DMS53 treated with DMSO at 0.1 percent for 48 hours (cell line): ENCODE measurements around the gene AICDA.
A peak's percentile ranks its signal among the peaks of the same experiment; 100 is the strongest.
"Not testable (repeated sequence)": the region's sequence is repeated elsewhere in the genome, so short reads cannot be mapped to it uniquely, and the experiment has no call there.

Experiments used
- DNase-seq: peaks from one replicate; lab custom pipeline; 2025; ENCODE audit not compliant: unreplicated experiment; lab: John Stamatoyannopoulos, UW

Gene AICDA

DNA sequence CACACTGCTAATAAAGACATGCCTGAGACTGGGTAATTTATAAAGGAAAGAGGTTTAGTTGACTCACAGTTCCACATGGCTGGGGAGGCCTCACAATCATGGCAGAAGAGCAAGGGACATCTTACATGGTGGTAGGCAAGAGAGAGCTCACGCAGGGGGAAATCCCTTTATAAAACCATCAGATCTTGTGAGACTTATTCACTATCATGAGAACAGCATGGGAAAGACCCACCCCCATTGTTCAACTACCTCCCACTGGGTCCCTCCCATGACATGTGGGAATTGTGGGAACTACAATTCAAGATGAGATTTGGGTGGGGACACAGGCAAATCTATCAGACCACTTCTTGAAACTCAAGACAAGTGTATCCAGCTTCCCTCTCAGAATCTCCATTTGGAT lies 1.2 kb upstream of the AICDA start:
- not testable (repeated sequence) for DNase-seq

GRCh38 chr12:8609061-8609570 lies 3.5 kb downstream of the AICDA start:
- peak; percentile 75 for DNase-seq

- DNase-seq = no peak
Measured at GRCh38 chr12:8606890-8607289, 5.8 kb downstream of the AICDA start.

DNA sequence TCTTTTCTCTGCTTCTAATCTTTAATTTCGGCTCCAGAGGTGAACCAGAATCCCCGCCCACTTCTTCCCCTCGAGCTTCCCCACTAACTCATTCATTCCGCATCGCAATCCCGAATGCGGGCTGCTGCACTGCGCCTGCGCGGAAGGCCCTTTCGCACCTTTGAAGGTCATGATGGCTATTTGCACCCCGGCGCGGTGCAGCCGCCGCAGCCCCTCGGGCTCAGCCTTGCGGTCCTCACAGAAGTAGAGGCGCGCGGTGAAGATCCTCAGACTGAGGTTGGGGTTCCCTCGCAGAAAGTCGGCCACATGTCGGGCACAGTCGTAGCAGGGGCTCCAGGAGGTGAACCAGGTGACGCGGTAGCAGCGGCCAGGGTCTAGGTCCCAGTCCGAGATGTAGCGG lies 7.6 kb downstream of the AICDA start:
- DNase-seq = no peak

DNA sequence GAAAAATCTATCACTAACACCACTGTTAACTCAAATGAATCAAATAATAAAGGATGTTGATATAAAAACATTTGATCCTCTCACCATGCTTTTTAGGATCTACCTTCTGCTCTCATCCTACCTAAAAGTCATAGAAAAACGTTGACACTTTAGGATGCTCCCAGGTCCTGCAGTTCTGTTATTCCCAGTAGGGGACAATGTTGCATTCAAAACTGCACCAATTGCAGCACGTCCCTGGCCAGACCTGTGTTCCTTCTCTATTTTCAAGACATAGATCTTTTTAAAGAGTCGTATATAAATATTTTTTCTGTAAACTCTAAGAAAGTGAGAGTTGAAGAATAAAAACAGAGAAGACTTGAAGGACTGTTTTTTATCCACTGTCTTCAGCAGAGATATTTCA lies 8.8 kb downstream of the AICDA start:
- no peak for DNase-seq

GRCh38 chr12:8603286-8603685 lies 9.4 kb downstream of the AICDA start:
- DNase-seq = no peak

GRCh38 chr12:8596561-8596960 lies 16.1 kb downstream of the AICDA start:
- DNase-seq = no peak

DNA sequence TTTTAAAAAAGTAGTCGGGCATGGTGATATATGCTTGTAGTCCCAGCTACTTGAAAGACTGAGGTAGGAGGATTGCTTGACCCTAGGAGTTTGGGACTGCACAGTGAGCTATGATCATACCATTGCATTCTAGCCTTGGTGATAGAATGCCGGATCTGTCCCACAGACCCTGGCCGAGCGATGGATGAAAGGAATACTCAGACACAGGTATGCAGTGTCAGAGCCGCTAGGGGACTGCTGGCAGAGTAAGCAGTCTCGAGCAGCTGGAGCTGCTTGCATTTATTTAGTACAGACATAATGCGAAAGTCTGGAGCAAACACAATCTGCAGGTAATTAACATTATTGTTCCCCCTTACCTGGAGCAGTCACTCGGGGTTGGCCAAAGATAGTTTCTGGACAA lies 18.6 kb downstream of the AICDA start:
- DNase-seq = no peak

- no peak for DNase-seq
Measured at GRCh38 chr12:8593246-8593645, 19.4 kb downstream of the AICDA start.

GRCh38 chr12:8590842-8591545 lies 21.7 kb downstream of the AICDA start:
- no peak for DNase-seq

DNA sequence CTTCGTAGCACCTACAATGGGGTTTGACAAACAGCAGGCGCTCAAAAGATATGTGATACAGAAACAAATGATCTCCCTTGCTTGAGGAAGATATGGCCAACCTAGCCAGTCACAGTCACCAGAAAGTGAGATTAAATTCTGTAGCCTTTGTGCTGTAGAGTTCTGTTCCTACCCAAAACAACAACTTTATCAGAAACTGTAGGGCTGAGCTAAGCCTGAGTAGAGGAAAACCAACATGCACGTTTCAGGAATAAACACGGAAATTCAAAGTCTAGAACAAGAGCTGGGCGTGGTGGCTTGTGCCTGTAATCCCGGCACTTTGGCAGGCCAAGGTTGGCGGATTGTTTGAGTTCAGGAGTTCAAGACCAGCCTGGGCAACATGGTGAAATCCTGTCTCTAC lies 23.0 kb downstream of the AICDA start:
- no peak for DNase-seq

GRCh38 chr12:8584478-8584877 lies 28.2 kb downstream of the AICDA start:
- not testable (repeated sequence) for DNase-seq

DNA sequence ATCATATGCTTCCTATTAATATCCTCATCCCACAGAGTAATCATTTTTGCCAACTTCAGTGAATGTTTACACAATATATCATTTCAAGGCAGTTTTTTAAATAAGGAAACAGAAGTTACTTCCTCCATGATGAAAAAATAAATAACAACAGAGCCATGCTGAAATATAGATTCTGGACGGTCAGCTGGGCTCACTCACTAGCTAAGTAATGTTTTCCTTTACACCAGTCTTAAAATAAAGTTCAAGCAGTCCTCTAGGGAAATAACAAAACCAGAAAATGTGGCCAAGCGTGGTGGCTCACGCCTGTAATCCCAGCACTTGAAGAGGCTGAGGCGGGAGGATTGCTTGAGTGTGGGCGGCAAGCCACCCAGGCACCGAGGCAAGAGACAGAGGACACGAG lies 28.7 kb downstream of the AICDA start:
- no peak for DNase-seq

DNA sequence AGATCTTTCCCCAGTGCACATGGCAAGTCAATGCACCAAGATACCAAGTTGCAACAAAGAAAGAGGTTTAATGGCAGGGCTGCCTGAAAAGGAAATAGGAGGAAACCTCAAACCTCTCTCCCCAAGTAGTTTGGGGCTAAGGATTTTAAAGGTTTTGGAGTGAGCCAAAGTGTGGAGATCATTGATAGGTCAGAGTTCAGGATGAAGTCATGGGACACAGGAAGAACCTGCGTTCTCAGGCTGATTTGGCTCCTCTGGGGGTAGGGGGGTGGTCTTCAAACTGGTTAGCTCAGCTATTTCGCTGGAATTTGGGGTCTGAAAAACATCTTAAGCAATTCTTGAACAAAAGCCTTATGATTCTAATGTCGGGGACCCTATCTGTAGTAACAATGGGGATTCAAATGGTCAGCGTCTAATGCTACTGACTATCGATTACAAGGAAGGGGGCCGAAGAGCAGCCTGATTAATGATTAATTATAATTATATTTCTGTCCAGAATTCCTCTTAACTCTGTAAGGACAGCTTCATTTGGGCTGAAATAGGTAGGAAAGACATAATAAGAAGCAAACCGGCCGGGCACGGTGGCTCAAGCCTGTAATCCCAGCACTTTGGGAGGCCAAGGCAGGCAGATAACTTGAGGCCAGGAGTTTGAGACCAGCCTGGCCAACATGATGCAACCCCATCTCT lies 31.4 kb downstream of the AICDA start:
- no peak for DNase-seq

- DNase-seq = no peak
Measured at GRCh38 chr12:8577879-8578278, 34.8 kb downstream of the AICDA start.

GRCh38 chr12:8572507-8572906 lies 40.2 kb downstream of the AICDA start:
- DNase-seq = no peak

- no peak for DNase-seq
Measured at GRCh38 chr12:8566525-8566924, 46.1 kb downstream of the AICDA start.

GRCh38 chr12:8566052-8566451 lies 46.6 kb downstream of the AICDA start:
- DNase-seq = not testable (repeated sequence)

DNA sequence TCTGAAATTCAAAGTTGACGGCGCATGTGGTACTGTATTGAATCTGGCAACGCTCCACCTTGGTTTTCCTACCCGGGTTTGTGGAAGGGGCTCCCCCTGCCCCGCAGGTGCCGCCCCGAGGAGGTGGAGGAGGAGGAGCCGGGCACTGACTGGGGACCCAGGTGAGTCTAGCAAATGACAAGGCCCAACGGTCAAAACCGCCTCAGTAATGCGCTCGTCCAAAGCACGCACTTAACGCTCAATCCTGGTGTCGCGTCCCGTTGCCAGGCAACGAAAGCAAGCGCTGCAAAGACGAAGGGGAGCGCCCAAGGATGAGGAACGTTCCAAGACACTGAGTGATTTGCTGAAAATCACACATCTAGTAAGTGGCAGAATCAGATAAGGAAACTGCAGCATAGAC lies 48.0 kb downstream of the AICDA start:
- peak; percentile 29 for DNase-seq

DNA sequence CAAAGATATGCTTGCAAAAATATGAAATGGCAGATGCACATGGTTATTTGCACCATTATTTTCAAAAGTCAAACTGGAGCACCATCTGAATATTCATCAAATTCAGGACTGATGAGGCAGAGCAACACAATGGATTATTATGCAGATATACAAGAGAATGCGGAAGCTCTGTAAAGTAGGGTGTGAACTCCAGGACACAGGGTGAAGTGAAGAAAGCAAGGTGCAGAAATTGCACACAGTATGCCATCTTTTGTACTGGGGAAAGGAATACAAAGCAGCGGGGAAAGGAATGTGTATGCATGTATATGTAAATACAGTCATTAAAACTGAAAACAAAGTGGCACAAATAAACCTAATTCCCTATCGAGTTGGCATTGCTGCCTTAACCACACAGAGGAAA lies 49.3 kb downstream of the AICDA start:
- no peak for DNase-seq

GRCh38 chr12:8562310-8562709 lies 50.3 kb downstream of the AICDA start:
- no peak for DNase-seq

- DNase-seq = no peak
Measured at GRCh38 chr12:8561011-8561410, 51.6 kb downstream of the AICDA start.

GRCh38 chr12:8559676-8560075 lies 53.0 kb downstream of the AICDA start:
- no peak for DNase-seq
